HG02884 (cell line): ENCODE results near the gene CFAP299.
"Not testable (repeated sequence)": the region's sequence is repeated elsewhere in the genome, so short reads cannot be mapped to it uniquely, and the experiment has no call there.

Experiments used
- ATAC-seq: cut with Tn5 transposase; IDR thresholded peaks from one replicate; pipeline ENCODE4 v1.9.1; 2021; ENCODE audit warnings: mild to moderate bottlenecking, moderate library complexity; ENCODE audit not compliant: unreplicated experiment

Gene CFAP299

DNA sequence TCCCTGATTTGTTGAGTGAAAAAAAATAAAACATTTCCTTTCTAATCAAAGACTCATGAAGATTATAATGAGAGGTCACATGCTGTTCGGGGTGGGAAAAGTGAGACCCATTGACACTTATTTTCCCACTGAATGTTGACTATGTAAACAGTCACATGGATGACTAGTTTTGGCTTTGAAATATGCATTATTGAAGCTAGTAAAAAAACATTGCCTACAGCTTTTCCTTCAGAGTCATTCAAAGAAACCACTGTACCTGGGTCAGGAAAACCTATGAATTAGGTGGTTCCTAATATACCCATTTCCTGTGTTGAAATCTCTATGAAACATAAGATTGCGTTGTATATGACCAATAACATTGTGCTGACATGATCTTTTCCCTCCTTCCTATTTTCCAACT is 251.2 kb downstream of the CFAP299 start:
- no peak for ATAC-seq

DNA sequence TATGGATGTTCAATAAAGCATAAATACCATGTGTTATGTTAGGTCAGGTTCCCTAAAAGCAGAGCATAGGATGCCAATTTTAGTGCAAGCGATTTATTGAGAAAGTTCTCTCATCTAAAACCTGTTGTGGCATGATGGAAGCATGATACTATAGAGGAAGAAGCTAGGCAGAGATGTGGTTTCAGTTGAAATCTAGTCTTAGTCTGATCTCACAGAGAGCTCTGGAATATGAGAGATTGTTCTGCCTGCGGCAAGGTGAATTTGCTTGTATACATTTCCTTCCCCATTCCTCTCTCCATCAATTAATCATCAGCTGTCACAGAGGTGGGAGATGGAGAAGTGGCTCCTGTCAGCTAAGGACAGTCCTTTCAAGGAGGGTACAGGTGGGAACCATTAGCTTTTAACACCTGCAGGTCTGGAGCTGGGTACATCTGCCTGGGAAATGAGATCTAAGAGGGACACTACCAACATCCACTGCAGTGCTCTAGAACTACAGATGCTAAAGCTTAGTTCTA is 252.4 kb downstream of the CFAP299 start:
- ATAC-seq: no peak

DNA sequence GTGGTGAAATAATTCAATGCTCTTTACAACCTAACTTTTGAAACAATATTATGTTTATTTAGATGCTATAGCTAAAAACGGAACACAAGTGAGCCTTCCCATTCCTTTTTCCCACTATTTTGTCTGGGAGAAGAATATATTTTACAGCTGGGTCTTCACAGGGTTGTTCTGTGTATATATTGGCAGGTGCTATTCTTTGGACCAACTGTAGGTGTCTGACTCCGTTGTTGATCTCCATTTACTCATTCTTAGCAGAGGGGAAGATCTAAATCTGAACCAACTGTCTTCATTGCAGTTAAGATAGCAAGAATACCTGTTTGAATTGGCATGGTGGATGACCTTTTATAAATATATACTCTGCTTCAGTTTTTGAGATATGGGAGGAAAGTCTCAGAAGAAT is 257.4 kb downstream of the CFAP299 start:
- ATAC-seq: peak; percentile 69

DNA sequence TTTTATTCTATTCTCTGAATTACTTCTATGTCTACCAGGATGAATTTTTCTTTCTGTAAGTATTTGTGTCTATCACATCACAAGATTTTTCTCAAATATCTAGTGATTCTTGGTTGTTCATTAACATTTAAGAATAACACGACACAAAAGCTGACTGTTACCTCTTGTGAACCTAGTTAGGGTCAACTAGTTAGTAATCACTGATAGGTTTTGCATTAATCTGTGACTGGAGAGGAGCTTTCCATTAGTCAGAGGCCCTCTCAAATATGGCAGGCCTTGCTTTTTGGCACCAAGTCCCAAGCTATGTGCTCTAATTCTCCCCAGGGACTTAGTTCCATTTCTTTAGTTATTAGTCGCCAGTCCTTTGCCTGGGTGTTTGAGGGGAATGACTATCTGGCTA is 259.2 kb downstream of the CFAP299 start:
- ATAC-seq: no peak

DNA sequence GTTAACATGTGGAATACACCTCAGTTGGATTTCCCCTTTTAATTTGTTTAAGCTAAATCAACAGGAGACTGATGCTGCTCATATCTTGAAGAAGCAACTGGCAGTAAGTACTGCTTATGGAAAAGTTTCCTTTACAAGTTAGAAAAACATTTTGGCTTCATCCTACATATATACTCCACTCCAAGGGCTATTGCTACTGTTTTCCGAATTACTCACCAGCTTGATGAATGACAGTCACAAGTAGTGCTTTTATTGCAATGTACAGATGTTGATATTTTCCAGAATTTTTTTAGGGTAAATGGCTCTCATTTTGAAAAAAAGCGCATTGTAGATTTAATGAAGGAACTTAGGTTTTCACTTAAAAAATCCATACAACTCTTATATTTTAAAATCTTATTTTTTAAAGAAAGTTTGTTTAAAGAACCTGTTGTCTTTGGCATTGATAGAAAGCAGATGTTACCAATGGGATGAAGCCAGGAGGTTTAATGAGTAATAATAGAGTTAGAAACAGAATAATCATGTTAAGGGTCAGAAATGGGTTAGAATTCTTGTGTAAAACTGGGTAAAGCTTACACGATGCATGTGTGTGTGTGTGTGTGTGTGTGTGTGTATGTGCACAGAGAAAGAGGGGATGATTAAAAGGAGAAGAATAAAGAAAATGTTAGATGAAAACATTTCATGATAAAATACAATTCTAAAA is 272.9 kb downstream of the CFAP299 start:
- no peak for ATAC-seq

DNA sequence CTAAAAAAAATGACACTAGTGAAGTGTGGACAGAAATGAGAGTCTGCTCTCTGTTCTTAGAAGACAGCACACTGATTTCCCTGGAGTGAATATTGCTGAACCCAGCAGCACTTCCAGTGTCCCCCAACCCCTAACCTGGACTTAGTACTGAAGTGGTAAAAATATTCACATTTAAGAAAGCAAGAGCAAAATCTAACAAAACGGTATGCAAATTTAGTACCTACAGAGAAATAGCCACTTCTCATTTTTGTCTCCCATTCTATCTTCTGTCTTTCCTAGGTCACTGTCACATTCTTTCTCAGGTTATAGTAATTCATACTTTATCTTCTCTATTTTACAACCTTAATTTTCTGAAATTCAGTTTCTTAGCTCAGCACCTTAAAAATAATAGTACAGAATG is 274.7 kb downstream of the CFAP299 start:
- ATAC-seq: no peak

DNA sequence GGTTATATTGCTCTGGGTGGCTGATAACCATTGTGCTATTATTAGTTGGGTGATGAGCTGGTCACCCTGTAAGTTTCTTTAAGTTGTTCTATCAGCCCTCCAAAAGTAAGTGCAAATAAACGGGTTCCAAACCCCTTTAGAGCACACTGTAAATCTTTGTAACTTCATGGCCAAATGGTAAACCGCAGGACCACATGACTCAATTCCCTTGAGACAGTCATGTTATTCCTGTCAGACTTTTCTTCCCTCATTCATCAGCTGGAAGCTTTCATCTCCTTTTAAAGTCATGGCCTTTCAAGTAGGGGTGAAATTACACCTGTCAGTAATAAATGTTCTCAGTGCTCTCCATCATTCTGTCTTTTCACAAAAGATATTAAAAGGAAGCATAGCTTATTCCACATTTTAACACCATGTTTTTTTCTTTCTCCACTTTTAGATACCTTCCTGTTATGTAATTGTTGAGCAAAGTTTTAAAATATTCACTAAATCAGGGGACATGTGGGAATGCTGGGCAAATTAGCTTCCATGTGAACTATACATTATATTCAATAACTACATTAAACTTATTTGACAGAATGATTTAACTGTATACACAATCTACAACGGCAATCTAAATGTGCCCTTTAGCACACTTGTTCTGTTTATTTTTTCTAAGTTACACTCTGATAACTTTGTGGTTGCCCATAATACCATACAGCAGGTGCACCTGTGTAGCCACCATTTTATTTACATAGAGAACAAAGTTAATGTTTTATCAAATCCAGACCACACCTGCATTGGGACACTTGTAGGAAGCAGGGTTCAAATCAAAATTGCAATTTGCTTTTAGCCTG is 275.5 kb downstream of the CFAP299 start:
- ATAC-seq: peak; percentile 84

DNA sequence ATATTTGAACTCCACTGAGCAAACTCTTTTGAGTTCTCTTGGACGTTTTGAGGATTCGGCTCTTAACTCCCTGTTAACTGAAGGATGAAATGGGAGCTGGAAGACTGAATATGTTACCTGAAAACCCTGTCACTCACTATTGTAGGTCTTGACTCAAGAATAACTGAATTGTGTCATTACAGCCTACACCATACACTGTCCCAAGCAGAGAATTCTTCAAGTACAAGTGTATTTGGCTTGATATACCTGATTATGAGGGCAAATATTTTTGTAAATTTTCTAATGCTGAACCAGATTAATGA is 276.1 kb downstream of the CFAP299 start:
- ATAC-seq: no peak

DNA sequence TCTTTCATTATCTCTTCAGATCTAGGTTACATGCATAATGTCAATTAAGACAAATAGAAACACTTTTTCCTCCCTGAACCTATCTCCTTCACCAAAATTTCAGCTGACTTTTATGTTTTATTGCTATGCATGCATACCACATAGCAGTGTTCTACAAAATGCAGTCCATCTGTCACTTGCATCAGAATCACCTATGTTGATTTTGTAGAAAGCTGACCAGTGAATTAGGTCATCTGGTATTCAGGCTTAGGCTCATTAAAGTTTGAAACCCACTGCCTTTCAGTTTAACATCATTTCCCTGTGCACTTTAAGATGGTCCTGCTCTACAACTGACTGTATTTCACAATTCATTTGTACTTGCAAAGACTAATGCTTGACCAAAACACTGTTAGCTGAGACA is 277.9 kb downstream of the CFAP299 start:
- ATAC-seq: no peak

DNA sequence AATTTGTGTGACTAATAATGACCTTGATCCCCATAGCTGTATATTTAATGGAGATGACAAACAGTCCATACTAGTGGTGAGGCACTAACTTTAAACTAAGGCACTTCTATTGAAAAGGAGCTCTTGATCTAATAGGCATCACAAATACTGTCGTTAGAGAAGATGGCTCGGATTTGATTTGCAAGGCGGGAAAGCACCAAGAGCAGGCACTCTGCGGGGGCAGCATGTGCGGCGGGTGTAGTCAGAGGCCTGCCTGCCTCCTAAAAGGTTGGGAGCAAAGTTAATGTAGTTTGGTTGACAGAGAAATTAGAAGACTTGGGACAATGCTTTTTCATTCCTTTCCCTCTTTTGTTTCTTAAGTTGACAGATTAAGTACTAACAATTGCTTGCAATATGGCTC is 278.8 kb downstream of the CFAP299 start:
- no peak for ATAC-seq

DNA sequence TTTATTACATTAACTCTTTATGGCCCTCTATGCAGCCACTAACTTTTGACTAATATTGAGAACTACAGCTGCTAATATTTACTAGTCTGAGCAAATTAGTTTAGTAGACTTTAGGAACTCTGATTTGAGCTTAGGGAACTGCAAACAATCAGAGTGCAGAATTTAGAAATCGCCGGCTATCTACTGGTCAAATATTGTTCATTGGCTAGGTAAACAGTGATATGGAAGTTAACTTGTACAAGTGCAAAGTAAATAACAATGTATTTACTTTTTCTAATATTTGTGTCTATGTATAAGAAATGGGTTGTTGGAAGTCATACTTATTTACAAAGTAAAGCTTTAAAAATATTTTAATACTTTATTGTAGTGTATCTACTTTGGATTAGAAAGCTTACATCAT is 279.6 kb downstream of the CFAP299 start:
- no peak for ATAC-seq

DNA sequence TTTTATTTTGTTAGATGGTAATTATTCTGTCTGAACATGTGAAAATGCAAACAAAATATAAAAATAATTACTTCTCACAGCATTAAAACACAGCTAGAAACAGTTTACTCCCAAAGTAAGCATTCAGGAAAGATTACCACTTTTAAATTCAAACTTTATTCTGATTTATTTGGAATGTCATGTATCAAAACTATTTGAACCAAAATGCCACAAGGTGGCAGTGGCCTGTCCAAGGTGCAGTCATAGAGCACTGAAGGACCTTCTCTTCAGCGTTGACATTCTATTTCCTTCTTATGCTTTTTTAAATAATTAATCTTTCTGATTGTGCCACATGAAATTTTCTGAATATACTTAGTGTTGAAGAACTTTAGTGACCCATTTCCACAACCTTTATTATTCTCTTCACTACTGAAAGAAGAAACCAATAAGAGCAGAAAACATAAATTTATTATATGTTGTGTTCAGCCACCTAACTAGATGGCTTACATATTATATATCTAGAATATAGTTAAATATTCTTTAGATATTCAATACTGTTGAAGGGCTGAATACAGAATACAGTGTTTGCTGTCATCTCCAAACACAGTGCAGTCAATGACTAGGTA is 283.6 kb downstream of the CFAP299 start:
- no peak for ATAC-seq

DNA sequence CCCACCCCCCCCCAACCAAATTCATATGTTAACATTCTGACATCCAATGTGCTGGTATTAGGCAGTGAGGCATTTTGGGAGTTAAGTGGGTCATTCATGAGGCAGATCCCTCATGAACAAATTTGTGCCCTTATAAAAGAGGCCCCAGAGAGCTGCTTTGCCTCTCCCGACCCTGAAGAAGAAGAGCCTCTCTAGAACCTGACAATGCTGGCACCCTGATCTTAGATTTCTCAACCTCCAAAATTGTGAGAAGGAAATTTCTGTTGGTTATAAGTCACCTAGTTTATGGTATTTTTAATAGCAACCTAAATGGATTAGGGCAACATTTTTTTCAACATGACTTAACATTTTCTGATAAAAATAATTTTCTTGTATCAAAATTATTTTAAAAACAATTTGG is 296.3 kb downstream of the CFAP299 start:
- ATAC-seq: no peak

DNA sequence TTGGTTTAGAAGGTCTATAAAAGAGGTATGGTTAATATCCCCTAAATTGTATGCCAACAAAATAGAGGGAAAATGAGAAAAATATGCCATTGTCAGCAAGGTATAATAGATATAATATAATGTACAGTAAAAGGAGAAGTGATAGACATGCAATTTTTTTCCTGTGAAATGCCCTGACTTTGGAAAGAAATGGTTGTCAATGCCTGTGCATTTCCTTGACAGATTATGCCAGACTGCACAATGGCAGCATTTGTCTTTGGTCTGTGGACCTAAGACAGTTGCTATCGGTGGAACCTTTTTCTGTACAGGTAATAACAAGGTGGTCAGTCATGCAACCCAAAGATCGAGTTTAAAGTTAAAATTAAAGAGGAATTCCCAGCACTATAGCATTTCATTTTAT is 301.7 kb downstream of the CFAP299 start:
- no peak for ATAC-seq

DNA sequence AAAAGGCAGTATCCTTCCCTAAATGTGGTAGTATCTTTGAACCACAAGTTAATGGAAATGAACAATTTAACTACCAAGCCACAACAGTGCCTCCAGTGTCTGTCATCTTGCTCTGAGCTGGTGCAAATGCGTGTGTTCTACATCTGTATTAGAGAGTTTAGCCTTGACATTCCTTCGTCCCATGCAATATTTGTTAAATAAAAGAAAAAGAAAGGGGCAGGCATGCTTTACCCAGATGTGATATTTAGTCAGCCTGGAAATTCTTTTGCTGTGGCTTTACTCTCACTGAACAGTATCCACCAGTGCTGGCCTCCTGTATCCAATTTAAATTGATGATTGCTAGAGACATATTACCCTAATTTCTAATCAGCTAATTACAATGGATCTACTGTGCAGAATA is 310.5 kb downstream of the CFAP299 start:
- ATAC-seq: no peak

DNA sequence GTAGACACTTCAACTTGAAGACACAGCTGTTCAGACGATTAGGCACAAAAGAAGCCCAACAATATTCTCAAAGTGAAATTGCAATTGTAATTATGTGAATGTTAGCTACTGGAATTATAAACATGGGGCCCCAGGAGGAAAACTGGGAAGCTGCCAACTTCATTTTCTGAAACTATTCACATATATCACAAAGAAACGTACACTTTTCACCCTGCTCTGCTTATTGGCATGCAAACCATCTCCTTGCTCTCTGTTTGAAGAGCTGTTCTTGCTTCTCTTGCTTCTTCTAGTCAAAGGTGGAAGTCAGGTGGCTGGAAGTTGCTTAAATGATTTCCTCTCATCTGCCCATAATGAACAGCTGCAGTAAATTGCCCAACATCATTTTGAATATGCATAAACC is 320.1 kb downstream of the CFAP299 start:
- ATAC-seq: no peak

DNA sequence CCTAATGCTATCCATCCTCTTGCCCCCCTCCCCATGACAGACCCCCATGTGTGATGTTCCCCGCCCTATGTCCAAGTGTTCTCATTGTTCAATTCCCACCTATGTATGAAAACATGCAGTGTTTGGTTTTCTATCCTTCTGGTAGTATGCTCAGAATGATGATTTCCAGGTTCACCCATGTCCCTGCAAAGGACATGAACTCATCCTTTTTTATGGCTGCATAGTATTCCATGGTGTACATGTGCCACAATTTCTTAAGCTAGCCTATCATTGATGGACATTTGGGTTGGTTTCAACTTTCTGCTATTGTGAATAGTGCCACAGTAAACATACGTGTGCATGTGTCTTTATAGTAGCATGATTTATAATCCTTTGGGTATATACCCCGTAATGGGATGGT is 334.6 kb downstream of the CFAP299 start:
- ATAC-seq: not testable (repeated sequence)

DNA sequence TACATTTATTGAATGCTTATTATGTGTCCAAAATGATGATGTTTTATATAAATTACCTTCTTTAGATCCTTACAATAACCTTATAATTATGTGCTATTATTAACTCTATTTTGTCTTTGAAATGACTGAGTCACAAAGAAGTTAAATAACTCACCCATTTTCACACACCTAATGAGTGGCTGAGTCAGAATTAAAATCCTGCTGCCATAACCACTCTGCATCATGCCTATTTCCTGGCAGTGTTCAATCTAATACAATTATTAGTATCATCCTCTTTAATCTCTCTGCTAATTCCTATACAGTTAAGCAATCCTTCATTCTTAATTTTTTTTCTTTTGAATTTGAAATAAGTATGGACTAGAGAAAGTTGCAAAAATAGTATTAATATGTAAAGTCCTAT is 342.9 kb downstream of the CFAP299 start:
- no peak for ATAC-seq

DNA sequence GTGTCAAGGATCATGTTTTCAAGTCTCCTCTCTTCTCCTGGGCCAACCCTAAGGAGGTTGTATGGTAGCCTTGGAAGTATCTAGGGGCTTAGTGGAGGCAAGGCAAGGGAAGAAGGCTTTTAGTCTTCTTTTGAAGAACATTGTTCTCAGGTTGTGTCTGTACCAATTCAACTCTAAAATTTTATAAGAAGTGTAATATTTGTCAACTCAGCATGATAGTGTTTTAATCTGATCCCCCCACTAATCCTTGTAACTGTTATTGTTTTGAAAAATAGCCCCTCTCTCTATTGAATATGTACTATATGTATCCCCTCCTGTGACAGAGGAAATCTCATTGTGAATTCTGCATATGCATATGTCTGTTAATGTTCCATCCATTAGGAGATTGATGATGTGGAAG is 345.4 kb downstream of the CFAP299 start:
- no peak for ATAC-seq

DNA sequence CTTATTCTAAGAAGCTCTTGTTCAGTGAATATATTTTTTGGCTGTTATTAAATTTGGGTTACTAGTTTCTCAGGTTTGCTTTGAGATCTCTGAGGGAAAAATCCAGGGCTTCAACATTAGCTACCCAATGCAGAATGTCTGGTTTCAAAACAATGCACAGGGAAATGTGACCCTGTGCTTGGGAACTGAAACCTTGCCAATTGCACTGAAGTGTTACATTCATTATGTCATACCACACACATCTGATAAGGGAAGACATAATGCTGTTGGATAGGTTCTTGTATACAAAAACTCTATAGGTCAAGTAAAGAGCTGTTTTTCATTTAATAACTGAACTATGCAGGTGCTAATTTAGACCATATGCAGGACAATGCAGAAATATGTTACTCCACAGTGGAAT is 349.7 kb downstream of the CFAP299 start:
- no peak for ATAC-seq

DNA sequence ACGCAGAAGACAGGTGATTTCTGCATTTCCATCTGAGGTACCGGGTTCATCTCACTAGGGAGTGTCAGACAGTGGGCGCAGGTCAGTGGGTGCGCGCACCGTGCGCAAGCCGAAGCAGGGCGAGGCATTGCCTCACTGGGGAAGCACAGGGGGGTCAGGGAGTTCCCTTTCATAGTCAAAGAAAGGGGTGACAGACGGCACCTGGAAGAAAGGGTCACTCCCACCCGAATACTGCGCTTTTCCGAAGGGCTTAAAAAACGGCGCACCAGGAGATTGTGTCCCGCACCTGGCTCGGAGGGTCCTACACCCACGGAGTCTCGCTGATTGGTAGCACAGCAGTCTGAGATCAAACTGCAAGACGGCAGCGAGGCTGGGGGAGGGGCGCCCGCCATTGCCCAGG is 352.2 kb downstream of the CFAP299 start:
- not testable (repeated sequence) for ATAC-seq

DNA sequence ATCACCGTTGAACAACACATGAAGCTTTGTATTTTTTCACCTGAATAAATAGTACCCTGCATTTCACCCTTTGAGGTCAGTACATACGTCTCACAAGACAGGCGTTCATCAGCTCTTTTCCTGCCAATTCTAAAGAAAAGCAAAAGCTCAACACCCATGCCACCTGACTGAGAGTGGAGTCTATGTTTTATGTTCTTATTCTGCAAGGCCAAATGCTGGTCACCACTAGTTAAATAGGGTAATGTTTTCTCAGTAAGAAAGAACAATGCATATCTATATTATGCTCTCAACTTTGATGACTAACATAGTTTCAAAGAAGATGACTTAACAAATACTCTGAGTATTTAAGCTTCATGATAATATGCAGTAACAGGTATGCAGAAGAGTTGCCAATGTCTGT is 358.6 kb downstream of the CFAP299 start:
- no peak for ATAC-seq
